Heart left ventricle (tissue), 16 donors: ENCODE data around the gene XRCC2. TPM values are rescaled to one million over a fixed set of nuclear protein-coding genes. Genes with fewer than 3 reads are reported as not detected.

Experiments used
- ATAC-seq, 4 donors: fragments of 200-7000 bp; cut with Tn5 transposase; one replicate each; pipeline ENCODE4 v1.9.1; 2020 to 2022; ENCODE audit warnings: moderate library complexity in 4 of 4, mild to moderate bottlenecking in 3 of 4, moderate number of reproducible peaks in 1 of 4
- DNase-seq, 5 donors: peaks; one replicate each; pipeline ENCODE4 v3.0.0-alpha.2; 2020
- H3K27ac ChIP-seq, 12 donors: fragments of 200-600 bp; sonication (generic) in 4 of 12; one replicate each; pipeline versions ENCODE4 v1.5.0 to v1.8.0; 2016 to 2022; ENCODE audit warnings: mild to moderate bottlenecking in 2 of 12
- H3K27me3 ChIP-seq, 9 donors: fragments of 200-600 bp; sonication (generic) in 2 of 9; one replicate each; pipeline versions ENCODE4 v1.5.1 to v1.8.0; 2016 to 2022; ENCODE audit warnings: mild to moderate bottlenecking in 3 of 9
- H3K36me3 ChIP-seq, 9 donors: fragments of 200-600 bp; sonication (generic) in 2 of 9; one replicate each; pipeline versions ENCODE4 v1.5.0 to v1.8.0; 2018 to 2022; ENCODE audit warnings: mild to moderate bottlenecking in 2 of 9
- H3K4me1 ChIP-seq, 12 donors: fragments of 200-600 bp; sonication (generic) in 4 of 12; one replicate each; pipeline versions ENCODE4 v1.5.0 to v1.8.0; 2016 to 2022; ENCODE audit warnings: mild to moderate bottlenecking in 3 of 12
- H3K4me3 ChIP-seq, 12 donors: fragments of 200-600 bp; sonication (generic) in 4 of 12; one replicate each; pipeline versions ENCODE4 v1.5.0 to v1.8.0; 2017 to 2022; ENCODE audit warnings: mild to moderate bottlenecking in 9 of 12, moderate library complexity in 4 of 12
- H3K9me3 ChIP-seq, 12 donors: fragments of 200-600 bp; sonication (generic) in 4 of 12; one replicate each; pipeline versions ENCODE4 v1.5.0 to v1.8.0; 2016 to 2022; ENCODE audit warnings: mild to moderate bottlenecking in 1 of 12
- CTCF ChIP-seq, 12 donors: fragments of 200-600 bp; sonication (generic) in 4 of 12; IDR thresholded peaks; one replicate each; pipeline versions ENCODE4 v1.5.0 to v1.8.0; 2018 to 2022; ENCODE audit warnings: antibody characterized with exemption in 12 of 12, mild to moderate bottlenecking in 5 of 12
- POLR2A ChIP-seq, 2 donors: fragments of 450-650 bp; IDR thresholded peaks; one replicate each; pipeline ENCODE4 v1.6.1; 2017; ENCODE audit warnings: antibody characterized with exemption in 2 of 2, mild to moderate bottlenecking in 2 of 2, moderate library complexity in 2 of 2
- WGBS, 4 donors: extraction: QIAGEN DNeasy Blood & Tissue Kit in 2 of 4; methylation state at CpG; one replicate each; pipeline versions ENCODE4 v1.1.5 to v1.1.7; 2013 to 2018; 5-methylcytosine and 5-hydroxymethylcytosine counted together
- intact Hi-C, 10 donors: fragments of 100-400 bp; cut with DNase I; formaldehyde crosslinking; loops; one replicate each; pipeline versions ENCODE4 v1.11.1 to v1.14.2; 2022
- polyA plus RNA-seq, 2 donors: library from polyadenylated mRNA; stranded (reverse); fragments of 200-250 nt; gene quantifications; one replicate each; pipeline ENCODE4 v1.2.3, GENCODE V29; 2013
- total RNA-seq, 9 donors: library from RNA; depleted of rRNA in 2 of 9; stranded (reverse); fragments of >200 nt in 2 of 9; fragmentation: NEBNext Ultra II Directional in 3 of 9; extraction: Animal tissue kit (Norgen Biotek cat#: 25700) in 3 of 9; gene quantifications; one replicate each; pipeline versions ENCODE4 v1.1.0 to v1.2.4, GENCODE V29; 2016 to 2023
- donor health status: ischemic (EF 13 %, LVEDD 7.1; RV severe dilation, severe dysfunction).
- donor health status: healthy with polysubstance abuse.
- donor health status: DM: no; HTN: yes; CAD: no.
- donor health status: DM: no; HTN: no; CAD: no.
- donor health status: ischemic (EF 25% LVEDD 6.9; RV normal size, moderate dysfunction).
- donor health status: ischemic (EF 25% LVEDD 5.7; RV mildly dilated, moderate dysfunction).
- donor health status: healthy.
- donor health status: DM: yes; HTN: yes; CAD: no.
- donor health status: ischemic (EF 35%, LVEDD 5.7; RV mildly dilated, moderate dysfunction).
- donor health status: nonischemic (EF 11% LVEDD 7.7; RV severe dilation, severe dysfunction).
- donor health status: DM: yes; HTN: yes; CAD: no.
- donor health status: PGD.
- donor health status: ischemic (EF 29% LVEDD 5.4; RV normal size, mild dysfunction).
- donor health status: nonischemic (EF 23%, LVEDD 6.1; RV moderate dilation, normal function).

Gene XRCC2
- total and polyA plus RNA-seq, 11 donors = 0.14 to 0.85 (median 0.36) TPM

DNA sequence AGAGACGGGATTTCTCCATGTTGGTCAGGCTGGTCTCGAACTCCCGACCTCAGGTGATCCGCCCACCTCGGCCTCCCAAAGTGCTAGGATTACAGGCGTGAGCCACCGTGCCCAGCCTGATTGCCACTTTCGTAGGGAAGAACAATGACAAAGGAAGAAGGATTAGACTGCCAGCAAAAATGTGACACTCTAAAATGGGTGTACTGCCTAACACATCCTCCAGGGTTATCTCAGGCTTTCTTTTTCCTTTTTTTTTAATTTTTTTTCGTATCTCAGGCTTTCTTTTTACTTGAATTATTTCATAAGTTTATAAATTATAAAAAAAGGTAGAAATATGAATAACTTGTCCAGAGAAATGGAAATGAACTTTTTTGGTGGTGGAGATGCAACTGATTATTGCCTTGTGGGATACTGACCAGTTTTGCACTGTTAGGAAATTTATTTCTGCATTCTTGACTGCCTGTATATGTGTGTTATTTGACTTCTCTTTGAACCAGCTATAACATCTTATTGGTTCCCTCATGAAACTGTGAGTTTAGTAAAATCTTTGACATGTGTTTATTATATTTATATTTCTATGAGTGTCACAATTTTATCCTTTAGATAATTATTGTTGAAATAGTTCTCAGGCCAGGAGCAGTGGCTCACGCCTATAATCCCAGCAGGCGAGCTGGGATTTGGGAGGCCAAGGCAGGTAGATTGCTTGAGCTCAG, 56.8 kb downstream of the XRCC2 start:
- 91 to 97% (median 94%) methylated on average over 11 of the region's 11 CpGs for WGBS, 4 donors
- TF ChIP-seq CTCF (IDR thresholded peaks at IDR 0.05) (peak in 1 of 12 donors; percentile 7), POLR2A (IDR thresholded peaks at IDR 0.05) (no peak)
- ATAC-seq = no peak
- peaks cover 0 to 4% (median 0%) of the 10 kb centered on the region in 12 donors for H3K4me1 ChIP-seq
- H3K4me3 ChIP-seq = no peak overlapping the region
- no peaks in the 10 kb centered on the region for H3K9me3 ChIP-seq
- no peak for DNase-seq
- no peaks in the 10 kb centered on the region for H3K36me3 ChIP-seq
- H3K27me3 ChIP-seq = no peaks in the 10 kb centered on the region
- H3K27ac ChIP-seq = no peak overlapping the region
- intact Hi-C loops = no loop called here

- H3K27ac ChIP-seq = no peak overlapping the region
- H3K4me1 ChIP-seq = peaks cover 0 to 4% (median 0%) of the 10 kb centered on the region in 12 donors
- TF ChIP-seq CTCF (IDR thresholded peaks at IDR 0.05) (no peak), POLR2A (IDR thresholded peaks at IDR 0.05) (no peak)
- WGBS, 4 donors = 92 to 97% (median 94%) methylated on average over 5 of the region's 5 CpGs
- no peaks in the 10 kb centered on the region for H3K9me3 ChIP-seq
- intact Hi-C loops = no loop called here
- ATAC-seq (no peak), DNase-seq (no peak)
- H3K36me3 ChIP-seq = no peaks in the 10 kb centered on the region
- no peaks in the 10 kb centered on the region for H3K27me3 ChIP-seq
- no peak overlapping the region for H3K4me3 ChIP-seq
Observed at GRCh38 chr7:152618427-152618826, 57.5 kb downstream of the XRCC2 start.

- no peaks in the 10 kb centered on the region for H3K9me3 ChIP-seq
- no peak for ATAC-seq
- no peaks in the 10 kb centered on the region for H3K27me3 ChIP-seq
- 66 to 75% (median 70%) methylated on average over 5 of the region's 5 CpGs for WGBS, 4 donors
- H3K27ac ChIP-seq = no peak overlapping the region
- no peak for DNase-seq
- no peaks in the 10 kb centered on the region for H3K36me3 ChIP-seq
- peaks cover 0 to 4% (median 0%) of the 10 kb centered on the region in 12 donors for H3K4me1 ChIP-seq
- intact Hi-C loops = no loop called here
- TF ChIP-seq CTCF (IDR thresholded peaks at IDR 0.05) = no peak
- no peak for TF ChIP-seq POLR2A (IDR thresholded peaks at IDR 0.05)
- H3K4me3 ChIP-seq = no peak overlapping the region
Observed at GRCh38 chr7:152617056-152617455, 58.9 kb downstream of the XRCC2 start.

DNA sequence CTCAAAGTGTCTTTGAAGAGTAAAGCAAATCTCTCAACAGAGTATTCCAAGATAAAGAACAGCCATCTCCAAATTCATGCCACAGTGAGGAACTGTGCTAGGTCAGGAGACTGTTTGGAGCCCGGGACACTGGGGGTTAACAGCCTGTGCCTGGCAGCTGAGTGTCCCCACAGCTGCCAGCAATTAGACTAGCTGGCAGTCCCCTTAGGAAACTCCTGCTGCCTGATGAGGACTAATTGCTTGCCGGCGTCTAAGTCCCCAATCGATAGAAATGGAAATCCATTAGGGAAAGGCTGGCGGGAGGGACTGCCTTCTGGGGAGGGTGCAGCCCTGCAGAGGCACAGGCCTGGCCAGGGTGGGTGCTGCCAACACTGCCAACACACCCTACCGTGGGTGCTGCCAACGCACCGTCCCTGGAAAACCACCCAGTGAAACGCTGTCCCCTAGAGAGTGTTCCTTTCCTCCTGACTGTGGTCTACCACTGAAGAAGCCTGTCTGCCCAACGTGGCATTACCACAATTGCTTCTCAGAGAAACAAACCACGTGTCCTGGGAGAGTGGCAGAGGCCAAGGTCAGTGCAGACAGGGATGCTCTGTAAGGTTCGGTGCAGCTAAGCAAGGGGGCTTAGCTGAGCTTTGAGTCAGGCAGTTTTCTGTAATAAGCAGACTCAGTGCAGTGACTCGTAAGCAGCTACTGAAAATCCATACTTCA, 60.8 kb downstream of the XRCC2 start:
- DNase-seq (no peak), ATAC-seq (peak; percentile 51 to 72 (median 70))
- peaks cover 0 to 4% (median 0%) of the 10 kb centered on the region in 12 donors for H3K4me1 ChIP-seq
- no peaks in the 10 kb centered on the region for H3K9me3 ChIP-seq
- H3K4me3 ChIP-seq = peak overlapping the region in 3 of 12 donors; percentile 12 to 15 (median 13)
- WGBS, 4 donors = 15 to 28% (median 22%) methylated on average over 12 to 13 of the region's 13 CpGs
- TF ChIP-seq CTCF (IDR thresholded peaks at IDR 0.05) = no peak
- no peak for TF ChIP-seq POLR2A (IDR thresholded peaks at IDR 0.05)
- intact Hi-C loops = no loop called here
- H3K36me3 ChIP-seq = no peaks in the 10 kb centered on the region
- H3K27me3 ChIP-seq = no peaks in the 10 kb centered on the region
- H3K27ac ChIP-seq = no peak overlapping the region
